Chondrocyte (in vitro differentiated cells): ENCODE data around the gene ANKFN1. TPM values are rescaled to one million over a fixed set of nuclear protein-coding genes. Genes with fewer than 3 reads are reported as not detected.

Experiments
- DNase-seq: peaks from one replicate; pipeline ENCODE4 v3.0.0; 2021; ENCODE audit warnings: mixed read lengths, low spot score
- H3K27ac Mint-ChIP-seq: one replicate; pipeline ENCODE4 v1.8.0; 2021; ENCODE audit warnings: mild to moderate bottlenecking, moderate library complexity, mixed read lengths; ENCODE audit not compliant: unreplicated experiment
- H3K27me3 Mint-ChIP-seq: 2 replicates; pipeline ENCODE4 v1.8.0; 2021; ENCODE audit warnings: low read depth, mixed read lengths
- H3K36me3 Mint-ChIP-seq: 2 replicates; pipeline ENCODE4 v1.8.0; 2021; ENCODE audit warnings: low read depth, mixed read lengths
- H3K4me1 Mint-ChIP-seq: 2 replicates; pipeline ENCODE4 v1.8.0; 2021; ENCODE audit warnings: low read depth, mild to moderate bottlenecking, mixed read lengths
- H3K4me3 Mint-ChIP-seq: one replicate; pipeline ENCODE4 v1.8.0; 2021; ENCODE audit warnings: mild to moderate bottlenecking, moderate library complexity, mixed read lengths; ENCODE audit not compliant: unreplicated experiment
- H3K9me3 Mint-ChIP-seq: 2 replicates; pipeline ENCODE4 v1.8.0; 2021; ENCODE audit warnings: low read depth, mixed read lengths
- CTCF ChIP-seq: fragments of 200-600 bp; sonication (generic); IDR thresholded peaks from 2 replicates; pipeline ENCODE4 v1.5.0; 2021; ENCODE audit warnings: antibody characterized with exemption, mild to moderate bottlenecking, moderate library complexity
- total RNA-seq: library from RNA; stranded (reverse); gene quantifications from 3 replicates; pipeline ENCODE4 v1.2.1, GENCODE V29; 2021

The ANKFN1 gene
- total RNA-seq, 1 donor from 2014 or later: not detected

DNA sequence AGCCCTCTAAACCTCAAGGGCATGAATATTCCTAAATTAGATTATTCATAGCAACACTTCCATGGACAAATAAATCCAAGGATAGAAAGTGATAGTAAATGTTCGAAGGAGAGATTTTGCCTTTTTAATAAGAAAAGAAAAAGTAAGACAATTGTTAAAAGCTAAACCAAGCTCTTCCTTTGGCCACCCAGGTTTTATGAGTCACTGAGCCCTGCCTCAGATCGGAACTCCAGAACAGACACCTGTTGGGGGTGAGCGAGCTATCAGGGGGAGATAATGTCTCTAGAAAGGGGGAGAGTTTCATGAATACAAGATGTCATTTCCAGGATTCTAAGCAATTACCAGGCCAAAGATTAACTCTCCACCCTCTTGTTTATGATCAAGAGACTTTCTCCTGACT, 171.4 kb downstream of the ANKFN1 start:
- H3K36me3 Mint-ChIP-seq: no peaks in the 10 kb centered on the region
- no peak overlapping the region for H3K27ac Mint-ChIP-seq
- H3K9me3 Mint-ChIP-seq: no peaks in the 10 kb centered on the region
- no peak for DNase-seq
- H3K27me3 Mint-ChIP-seq: peaks cover 23% of the 10 kb centered on the region
- H3K4me1 Mint-ChIP-seq: peaks cover 12% of the 10 kb centered on the region
- H3K4me3 Mint-ChIP-seq: no peak overlapping the region
- TF ChIP-seq CTCF: no peak

DNA sequence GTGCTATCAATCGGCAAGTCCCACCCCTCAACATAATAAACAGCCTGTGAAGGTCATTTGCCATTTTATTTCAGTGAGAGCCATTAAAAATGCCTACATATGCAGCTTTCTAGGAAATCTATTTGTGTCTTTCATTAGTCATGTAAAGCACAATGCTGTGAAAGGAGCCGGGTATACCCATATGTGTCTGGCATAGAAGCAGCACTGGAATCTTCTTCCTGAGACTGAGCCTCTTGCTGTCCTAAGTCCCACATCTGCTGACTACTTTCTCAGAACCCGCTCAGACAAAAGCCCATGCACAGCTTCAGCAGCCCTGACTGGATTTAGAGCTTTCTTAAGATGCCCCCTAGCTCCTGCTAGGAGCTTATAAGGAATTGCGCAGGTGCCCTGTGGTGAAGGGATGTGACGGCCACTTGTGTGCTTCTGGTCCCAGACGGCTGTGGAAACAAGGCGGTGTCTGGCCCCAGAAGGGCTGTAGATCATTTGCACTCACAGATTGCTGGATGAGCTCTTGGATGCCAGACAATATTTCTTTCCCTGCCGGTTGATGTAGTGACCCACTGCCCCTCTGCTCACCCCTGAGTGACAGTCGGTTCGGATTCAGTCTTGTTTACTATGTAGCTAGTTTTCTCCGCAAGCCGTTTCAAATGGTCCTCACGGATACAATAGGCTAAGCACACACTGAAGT, 172.2 kb downstream of the ANKFN1 start:
- Mint-ChIP-seq H3K4me1 (peaks cover 10% of the 10 kb centered on the region), H3K27me3 (peaks cover 25% of the 10 kb centered on the region), H3K36me3 (no peaks in the 10 kb centered on the region), H3K9me3 (no peaks in the 10 kb centered on the region), H3K27ac (no peak overlapping the region), H3K4me3 (no peak overlapping the region)
- no peak for DNase-seq
- TF ChIP-seq CTCF: no peak

GRCh38 chr17:56326001-56326359, 172.7 kb downstream of the ANKFN1 start:
- no peak overlapping the region for H3K4me3 Mint-ChIP-seq
- DNase-seq: no peak
- H3K27ac Mint-ChIP-seq: no peak overlapping the region
- no peaks in the 10 kb centered on the region for H3K9me3 Mint-ChIP-seq
- peaks cover 5% of the 10 kb centered on the region for H3K4me1 Mint-ChIP-seq
- TF ChIP-seq CTCF: no peak
- no peaks in the 10 kb centered on the region for H3K36me3 Mint-ChIP-seq
- peaks cover 25% of the 10 kb centered on the region for H3K27me3 Mint-ChIP-seq

GRCh38 chr17:56347639-56348038, 194.4 kb downstream of the ANKFN1 start:
- H3K4me1 Mint-ChIP-seq: peaks cover 10% of the 10 kb centered on the region
- no peak for TF ChIP-seq CTCF
- no peaks in the 10 kb centered on the region for H3K36me3 Mint-ChIP-seq
- H3K27ac Mint-ChIP-seq: no peak overlapping the region
- peaks cover under 1% of the 10 kb centered on the region for H3K27me3 Mint-ChIP-seq
- peaks cover 19% of the 10 kb centered on the region for H3K9me3 Mint-ChIP-seq
- DNase-seq: no peak
- H3K4me3 Mint-ChIP-seq: no peak overlapping the region

DNA sequence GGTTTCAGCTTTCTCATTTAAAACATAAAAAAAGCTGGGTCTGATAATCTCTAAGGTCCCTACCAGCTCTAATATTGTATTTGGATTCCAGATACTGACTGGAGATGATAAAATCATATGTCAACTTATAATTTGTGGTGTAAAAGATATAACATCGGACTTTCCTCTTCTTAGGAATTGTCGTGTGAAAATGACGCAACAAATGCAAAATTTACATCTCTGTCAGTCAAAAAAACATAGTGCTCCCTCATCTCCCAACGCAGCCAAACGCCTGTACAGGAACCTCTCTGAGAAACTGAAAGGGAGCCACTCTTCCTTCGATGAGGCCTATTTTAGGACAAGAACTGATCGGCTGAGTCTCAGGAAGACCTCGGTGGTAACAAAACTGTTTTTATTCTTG, 197.3 kb downstream of the ANKFN1 start:
- Mint-ChIP-seq H3K27ac (no peak overlapping the region), H3K36me3 (no peaks in the 10 kb centered on the region), H3K9me3 (peaks cover 13% of the 10 kb centered on the region), H3K4me1 (peaks cover 10% of the 10 kb centered on the region), H3K27me3 (no peaks in the 10 kb centered on the region), H3K4me3 (no peak overlapping the region)
- no peak for TF ChIP-seq CTCF
- no peak for DNase-seq
